NCI-H2171 treated with DMSO at 0.1 percent for 48 hours (cell line): Measurements from ENCODE around the gene TMBIM1.
"Not testable (repeated sequence)": the region's sequence is repeated elsewhere in the genome, so short reads cannot be mapped to it uniquely, and the experiment has no call there.

Source experiments
- DNase-seq: peaks from one replicate; lab custom pipeline; 2025; lab: John Stamatoyannopoulos, UW

TMBIM1 gene

DNA sequence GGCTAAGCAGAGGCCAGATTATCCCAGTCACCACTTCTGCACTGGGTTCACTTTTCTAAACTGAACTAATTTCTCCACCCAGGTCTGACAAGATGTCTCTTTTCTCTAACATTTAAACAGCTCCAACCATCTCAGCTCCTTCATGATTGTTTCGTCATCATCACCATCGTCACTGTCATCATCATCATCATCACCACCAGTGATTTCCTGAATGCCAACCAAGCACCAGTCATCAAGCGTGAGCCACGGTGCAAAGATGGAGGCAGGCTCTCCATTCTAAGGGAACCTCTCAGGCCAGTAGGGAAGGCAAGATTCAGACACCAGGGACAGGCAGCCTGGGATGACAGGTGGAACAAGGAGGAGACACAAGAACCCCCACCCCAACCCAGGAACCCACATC is 25.5 kb upstream of the TMBIM1 start:
- no peak for DNase-seq

- DNase-seq: no peak
Measured at GRCh38 chr2:218317303-218317630, 25.0 kb upstream of the TMBIM1 start.

- no peak for DNase-seq
Measured at GRCh38 chr2:218315397-218315796, 23.1 kb upstream of the TMBIM1 start.

DNA sequence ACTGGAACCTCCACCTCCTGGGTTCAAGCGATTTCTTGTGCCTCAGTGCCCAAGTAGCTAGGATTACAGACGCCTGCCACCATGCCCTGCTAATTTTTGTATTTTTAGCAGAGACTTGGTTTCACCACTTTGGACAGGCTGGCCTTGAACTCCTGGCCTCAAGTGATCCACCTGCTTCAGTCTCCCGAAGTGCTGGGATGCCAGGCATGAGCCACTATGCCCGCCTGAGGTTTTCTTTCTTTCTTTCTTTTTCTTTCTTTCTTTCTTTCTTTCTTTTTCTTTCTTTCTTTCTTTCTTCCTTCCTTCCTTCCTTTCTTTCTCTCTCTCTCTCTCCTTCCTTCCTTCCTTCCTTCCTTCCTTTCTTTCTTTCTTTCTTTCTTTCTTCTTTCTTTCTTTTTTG is 22.5 kb upstream of the TMBIM1 start:
- not testable (repeated sequence) for DNase-seq

- DNase-seq: no peak
Measured at GRCh38 chr2:218313356-218313755, 21.1 kb upstream of the TMBIM1 start.

DNA sequence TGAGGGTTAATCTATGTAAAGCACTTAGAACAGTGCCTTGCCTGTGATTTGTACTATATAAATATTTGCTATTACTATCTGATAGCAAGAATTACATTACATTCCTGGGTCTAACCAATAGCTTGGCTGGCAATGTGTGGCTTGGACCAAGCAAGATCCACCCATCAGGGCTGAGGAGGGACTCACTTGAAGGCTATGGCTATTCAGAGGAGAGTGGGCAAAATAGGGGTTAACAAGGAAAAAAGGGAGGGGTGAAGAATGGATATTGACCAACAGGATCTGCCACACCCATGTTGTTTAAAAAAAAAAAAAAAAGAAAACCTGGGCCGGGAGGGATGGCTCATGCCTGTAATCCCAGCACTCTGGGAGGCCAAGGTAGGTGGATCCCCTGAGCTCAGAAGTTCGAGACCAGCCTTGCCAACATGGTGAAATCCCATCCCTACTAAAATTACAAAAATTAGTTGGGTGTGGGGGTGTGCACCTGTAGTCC is 20.0 kb upstream of the TMBIM1 start:
- DNase-seq: no peak

GRCh38 chr2:218311541-218312266 is 19.4 kb upstream of the TMBIM1 start:
- DNase-seq: not testable (repeated sequence)

DNA sequence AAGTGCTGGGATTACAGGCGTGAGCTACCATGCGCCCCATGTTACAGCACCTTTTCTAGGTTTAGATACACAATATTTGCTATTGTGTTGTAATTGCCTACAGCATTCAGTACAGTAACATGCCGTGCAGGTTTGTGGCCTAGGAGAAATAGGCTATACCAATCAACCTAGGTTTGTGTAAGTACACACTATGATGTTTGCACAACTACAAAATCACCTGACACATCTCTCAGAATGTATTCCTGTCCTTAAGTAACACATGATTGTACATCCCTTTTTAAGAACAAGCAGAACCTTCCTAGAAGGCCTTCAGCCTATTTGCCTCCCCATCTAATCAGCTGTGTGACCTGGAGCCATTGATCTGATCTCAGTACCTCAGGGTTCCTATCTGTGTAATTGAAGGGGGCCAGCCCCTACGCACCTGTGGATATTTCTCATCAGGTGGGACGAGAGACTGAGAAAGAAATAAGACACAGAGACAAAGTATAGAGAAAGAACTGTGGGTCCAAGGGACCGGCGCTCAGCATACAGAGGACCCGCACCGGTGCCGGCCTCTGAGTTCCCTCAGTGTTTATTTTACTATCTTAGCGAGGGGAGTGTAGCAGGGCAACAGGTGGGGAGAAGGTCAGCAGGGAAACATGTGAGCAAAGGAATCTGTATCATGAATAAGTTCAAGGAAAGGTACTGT is 18.7 kb upstream of the TMBIM1 start:
- DNase-seq: no peak

DNA sequence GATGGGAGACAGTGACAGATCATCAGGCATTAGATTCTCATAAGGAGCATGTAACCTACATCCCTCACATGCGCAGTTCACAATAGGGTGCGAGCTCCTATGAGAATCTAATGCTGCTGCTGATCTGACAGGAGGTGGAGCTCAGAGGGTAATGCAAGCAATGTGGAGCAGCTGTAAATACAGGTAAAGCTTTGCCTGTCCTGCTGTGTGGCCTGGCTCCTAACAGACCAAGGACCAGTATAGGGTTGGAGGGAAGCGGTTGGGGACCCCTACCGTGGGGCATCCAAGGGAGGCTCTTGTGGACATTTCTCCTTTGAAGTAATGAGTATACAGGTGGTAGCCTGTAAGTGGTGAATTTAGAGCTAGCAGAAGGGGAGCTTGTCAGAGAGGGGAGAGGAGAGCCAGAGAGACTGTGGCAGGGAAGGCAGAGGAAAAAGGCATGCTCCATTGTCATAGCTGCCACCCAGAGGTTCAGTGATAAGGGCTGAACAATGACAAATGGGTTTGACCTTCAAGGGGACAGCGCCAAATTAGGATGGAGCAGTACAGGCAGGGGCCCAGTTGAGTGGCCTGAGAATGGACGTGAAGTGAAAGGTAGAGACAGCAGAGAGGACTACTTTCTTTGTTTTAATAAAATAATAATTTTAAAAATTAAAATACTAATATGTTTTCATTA is 15.2 kb upstream of the TMBIM1 start:
- DNase-seq: no peak

DNA sequence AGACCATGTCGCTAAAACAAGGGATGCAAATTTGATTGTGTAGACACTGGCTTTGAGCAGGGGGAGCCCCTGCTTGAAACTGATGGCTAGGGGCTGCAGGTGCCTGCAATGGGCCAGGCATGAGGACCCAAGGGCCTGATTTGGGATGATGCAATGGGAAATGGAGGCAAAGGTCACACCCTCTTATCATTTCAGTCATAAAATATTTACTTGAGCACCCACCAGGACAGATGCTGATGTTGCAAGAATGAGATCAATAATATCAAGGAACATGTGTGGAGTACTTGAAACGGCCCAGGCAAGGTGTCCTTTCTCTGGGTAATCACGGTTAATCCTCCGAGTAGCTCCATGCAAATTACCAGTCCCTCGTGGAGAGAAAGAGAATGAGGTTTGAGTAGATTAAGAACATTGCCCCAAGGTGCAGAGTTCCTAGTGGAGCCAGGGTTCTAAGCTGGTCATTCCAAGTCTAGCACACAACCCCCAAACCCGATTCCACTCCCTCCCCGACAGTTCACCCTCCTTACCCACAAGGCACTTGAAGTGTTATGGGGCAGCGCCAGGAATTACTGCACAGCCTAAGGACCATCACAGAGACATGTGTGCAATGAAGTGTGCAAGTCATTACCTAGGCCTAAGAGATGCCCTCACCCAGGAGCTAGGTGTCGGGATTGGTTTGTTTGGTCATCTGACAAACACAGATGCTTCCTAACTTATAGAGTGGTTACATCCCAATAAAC is 14.0 kb upstream of the TMBIM1 start:
- DNase-seq: no peak

DNA sequence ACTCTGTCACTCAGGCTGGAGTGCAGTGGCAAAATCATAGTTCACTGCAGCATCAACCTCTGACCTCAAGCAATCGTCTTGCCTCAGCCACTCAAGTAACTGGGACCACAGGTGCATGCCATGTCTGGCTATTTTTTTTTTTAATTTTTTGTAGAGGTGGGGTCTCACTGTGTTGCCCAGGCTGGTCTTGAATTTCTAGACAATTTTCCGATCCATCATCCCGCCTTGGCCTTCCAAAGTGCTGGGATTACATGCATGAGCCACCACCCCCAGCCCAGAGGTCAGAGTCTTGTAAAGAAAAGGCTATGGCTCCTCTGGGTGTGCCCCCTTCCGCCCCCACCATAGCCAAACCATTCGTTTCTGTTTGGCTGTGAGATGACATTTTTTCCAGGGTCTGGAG is 13.1 kb upstream of the TMBIM1 start:
- DNase-seq: no peak

DNA sequence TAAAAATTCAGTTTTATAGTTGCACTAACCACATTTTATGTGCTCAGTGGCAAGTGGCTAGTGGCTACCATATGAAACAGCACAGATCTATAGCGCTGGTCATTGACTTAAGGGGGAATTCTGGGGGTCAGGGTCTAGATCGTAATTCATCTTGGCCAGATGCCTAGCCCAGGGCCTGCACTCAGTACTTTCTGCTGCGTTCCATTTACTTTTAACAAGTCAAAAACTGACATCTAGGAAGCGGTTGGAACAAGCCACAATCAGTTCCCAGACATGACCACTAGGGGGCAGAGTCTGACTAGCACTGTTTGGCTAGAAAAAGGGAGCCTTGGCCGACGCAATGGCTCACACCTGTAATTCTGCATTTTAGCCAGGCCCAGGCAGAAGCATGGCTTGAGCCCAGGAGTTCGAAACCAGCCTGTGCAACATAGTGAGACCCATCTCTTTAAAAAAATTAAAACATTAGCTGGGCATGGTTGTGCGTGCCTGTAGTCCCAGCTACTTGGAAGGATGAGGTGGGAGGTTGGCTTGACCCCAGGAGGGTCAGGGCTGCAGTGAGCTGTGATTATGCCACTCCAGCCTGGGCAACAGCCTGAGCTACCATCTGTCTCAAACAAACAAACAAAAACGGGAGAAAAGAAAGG is 9.0 kb upstream of the TMBIM1 start:
- DNase-seq: peak; percentile 84

DNA sequence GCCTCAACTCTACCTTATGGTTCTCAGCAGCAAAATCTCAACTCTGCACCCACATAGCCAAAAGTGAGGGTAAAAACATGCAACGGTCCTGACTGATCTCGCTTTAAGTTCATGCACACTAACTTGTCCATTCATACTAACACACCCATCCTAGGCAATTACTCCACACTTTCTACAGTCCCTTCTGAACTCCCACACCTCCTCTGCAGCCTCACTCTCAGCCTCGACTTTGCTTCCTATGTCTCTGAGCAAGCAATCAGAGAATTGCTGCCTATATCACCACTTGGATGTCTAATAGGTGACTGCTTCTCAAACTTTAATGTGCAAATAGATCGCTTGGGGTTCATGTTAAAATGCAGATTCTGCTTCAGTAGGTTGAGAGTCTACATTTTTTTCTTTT is 7.8 kb upstream of the TMBIM1 start:
- no peak for DNase-seq

DNA sequence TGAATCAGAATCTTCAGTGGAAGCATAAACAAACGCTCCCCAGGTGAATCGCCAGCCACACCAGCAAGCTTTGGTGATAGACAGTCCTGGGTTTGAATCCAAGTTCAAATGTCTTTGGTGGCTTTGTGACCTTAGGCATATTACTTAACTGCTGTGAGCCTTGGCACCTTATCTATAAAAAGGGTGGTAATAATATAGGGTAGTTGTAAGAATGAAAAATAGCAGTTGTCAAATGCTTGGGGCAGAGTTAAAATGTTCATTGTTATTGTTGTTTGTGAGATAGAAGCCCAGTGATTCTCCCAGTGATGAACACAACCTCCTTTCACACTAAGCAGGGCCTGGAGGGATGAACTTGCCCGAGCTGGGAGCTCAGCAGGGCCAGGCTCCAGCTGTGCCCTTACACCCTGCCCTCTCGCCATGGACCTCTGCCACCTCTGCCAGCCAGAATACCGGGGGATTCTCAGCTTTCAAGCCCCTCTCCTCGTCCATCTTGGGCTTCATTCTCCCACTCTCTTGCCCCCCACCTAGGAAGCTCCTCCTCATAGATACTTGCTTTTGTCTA is 6.1 kb upstream of the TMBIM1 start:
- DNase-seq: no peak

- no peak for DNase-seq
Measured at GRCh38 chr2:218296847-218297246, 4.5 kb upstream of the TMBIM1 start.

DNA sequence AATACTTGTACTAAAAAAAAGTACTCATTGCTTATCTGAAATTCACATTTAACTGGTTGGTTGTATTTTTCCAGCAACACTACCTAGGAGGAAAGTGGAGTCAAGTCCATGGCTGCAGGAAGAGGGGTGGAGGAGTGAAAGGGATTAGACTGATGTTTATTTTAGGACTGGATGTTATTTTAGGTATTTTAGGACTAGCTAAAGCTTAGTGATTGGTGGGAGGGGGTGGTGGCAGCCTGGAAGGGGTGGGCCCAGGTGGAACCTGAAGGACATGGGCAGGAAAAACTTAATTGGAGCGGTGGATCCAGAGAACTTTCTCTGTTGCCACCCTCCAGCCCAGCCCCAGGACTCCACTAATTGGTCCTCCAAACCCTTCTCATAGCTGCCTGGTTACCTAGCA is 3.9 kb upstream of the TMBIM1 start:
- no peak for DNase-seq

DNA sequence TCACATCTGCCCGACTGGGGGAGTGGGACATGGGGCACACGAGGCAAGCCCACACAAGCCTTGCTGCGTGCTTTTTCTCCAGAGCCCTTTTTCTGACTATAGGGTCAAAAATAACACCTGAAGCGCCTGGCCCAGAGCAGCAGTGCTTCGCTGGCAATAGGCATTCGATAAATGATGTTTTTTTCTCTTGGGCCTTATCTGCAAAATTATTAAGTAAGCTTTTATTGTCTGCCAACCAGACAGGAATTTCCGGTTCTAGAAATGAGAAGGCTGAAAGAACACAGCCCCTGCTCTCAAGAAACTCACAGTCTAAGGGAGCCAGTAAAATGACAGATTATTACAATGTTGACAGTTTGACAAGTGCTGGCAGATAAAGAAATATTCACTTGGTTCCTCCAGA is 2.7 kb upstream of the TMBIM1 start:
- no peak for DNase-seq

- DNase-seq: no peak
Measured at GRCh38 chr2:218294430-218295022, 2.2 kb upstream of the TMBIM1 start.

- no peak for DNase-seq
Measured at GRCh38 chr2:218293715-218294429, 1.6 kb upstream of the TMBIM1 start.

DNA sequence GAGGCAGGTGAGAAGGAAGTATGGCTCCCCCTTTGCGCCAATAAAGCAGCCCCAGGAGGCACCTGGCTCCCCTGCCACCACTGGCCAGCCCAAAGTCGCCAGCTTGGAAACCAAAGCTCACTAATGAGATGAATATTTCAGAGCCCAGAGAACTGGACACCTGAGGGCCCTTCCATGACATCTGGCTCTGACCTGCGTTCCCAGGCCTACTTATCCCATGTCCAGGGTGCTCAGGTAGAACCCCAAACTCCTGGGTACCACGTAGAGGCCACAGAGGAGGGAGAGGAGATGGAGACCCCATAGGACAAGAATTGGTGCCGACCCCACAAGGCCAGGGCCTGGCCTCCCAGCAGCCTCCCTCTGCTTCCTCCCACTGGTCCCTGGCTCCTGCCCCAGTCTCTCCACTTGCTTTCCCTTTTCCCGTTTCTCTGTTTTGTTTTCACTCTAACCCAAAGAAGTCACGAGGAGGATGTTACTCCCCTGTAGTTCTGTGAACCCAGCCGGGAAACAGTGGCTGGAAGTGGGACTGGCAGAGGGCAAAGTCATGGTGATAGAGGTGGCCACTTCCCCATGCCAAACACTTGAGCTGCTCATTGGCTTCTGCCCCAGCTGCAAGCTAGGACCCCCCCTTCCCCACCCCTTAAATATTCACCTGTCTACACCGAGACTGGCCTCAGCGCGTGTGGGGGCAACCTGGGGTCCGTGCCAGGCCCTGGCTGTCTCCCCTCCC is 820 bp downstream of the TMBIM1 start:
- DNase-seq: no peak
